ENCODE data around the gene SCNN1B.

Gene SCNN1B

DNA sequence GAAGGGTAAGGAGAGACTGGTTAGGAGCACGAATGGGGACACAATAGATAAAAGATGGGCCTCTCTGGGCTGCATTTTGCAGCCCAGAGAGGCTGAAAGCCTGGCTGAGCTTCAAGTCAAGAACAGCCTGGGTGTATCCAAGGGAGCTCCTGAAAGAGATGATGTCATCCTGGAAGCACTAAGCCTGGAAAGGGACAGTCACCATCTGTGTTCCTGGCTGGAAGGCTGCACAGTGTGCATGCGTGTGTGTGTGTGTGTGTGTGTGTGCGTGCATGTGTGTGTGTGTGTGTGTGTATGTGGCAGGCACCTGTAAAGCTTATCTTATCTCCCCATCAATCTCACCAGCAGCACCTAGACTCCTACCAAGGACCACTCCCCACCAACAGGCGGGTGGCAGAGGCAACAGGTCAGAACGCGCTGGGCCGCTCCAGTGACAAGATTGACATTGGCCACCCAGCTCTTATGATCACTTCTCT, 106.8 kb downstream of the SCNN1B start:
- no peak for DNase-seq

DNA sequence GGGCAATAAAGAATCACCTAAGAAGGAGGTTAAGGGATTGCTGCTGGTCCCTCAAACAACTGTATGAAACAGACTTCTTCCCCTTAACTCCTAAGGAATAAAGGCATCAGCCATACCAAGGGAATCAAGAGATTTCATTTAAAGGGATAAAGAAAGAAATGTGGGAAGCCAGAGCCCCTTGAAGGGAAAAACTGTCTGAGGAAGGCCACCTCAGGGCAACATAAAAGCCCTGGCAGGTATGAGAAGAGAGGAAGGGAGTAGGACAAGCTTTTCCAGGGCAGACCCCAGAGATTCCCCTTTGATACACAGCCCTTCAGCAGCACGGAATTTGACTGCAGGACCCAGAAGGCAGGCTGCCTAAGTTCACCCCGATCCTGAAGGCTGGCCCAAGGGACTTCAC, 107.4 kb downstream of the SCNN1B start:
- no peak for DNase-seq

DNA sequence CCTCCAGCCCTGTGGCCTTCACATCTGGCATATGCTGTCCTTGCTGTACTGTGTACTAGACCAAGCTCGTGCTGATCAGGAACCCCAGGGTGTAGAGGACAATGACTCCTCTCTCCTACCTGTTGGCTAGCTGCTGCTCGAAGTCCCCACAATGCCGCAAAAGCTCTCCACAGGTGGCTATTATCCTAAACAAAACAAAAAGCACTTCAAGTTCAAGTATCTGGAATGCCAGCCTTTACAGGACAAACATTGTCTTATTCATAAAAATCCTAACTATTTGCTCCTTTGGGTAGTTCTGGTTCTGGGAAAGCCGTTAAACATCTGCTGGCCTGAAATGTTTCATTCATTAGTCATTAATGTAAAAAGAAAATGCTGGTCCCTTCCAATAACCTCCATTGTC, 108.1 kb downstream of the SCNN1B start:
- DNase-seq = no peak

DNA sequence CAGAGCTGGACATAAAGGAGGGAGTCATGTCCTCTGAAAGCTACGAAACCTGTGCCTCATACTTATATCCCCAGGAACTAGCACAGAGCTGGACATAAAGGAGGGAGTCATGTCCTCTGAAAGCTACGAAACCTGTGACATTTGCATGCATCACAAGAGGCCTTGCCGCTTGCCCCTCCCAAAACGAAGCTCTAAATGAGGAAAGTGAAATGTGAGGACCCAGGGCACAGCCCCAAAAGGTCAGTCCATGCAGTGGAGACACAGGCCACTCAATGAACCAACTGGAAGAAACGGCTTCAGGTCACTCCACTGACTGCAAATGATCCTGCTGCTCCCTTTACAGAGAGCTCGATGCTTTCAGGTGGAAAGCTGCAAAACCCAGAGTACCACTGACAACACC, 112.6 kb downstream of the SCNN1B start:
- no peak for DNase-seq

DNA sequence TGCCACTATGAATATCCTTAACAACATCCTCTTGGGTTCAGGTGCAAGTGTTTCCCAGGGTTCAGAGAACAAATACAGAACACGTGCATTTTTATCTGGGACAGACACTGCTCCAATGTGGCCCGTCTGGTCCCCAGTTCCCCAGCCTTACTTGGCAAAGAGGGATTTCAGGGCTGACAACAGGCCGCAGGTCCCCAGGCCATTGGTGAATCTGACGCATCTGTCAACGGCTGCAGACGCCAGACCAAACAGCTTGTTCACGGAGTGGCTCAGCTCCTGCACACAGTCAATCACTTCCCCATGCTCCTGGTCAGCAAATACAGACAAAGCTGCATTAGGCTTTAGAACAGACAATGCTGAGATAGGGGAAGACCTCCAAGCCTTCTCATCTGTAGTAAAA, 114.7 kb downstream of the SCNN1B start:
- DNase-seq = no peak

DNA sequence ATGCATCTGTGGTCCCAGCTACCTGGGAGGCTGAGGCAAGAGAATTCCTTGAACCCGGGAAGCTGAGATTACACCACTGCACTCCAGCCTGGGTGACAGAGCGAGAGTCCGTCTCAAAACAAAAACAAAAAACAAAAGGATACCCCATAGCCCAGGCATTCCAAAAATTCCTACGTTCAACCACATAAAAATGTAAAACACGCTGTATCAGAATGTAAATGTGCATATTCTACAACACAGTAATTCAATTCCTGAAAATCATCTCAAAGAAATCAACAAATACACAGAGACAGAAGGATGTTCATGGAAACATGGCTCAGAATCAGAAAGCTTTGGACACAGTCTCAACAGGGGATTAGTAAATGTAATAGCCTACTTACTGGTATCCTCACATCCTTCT, 117.9 kb downstream of the SCNN1B start:
- no peak for DNase-seq

DNA sequence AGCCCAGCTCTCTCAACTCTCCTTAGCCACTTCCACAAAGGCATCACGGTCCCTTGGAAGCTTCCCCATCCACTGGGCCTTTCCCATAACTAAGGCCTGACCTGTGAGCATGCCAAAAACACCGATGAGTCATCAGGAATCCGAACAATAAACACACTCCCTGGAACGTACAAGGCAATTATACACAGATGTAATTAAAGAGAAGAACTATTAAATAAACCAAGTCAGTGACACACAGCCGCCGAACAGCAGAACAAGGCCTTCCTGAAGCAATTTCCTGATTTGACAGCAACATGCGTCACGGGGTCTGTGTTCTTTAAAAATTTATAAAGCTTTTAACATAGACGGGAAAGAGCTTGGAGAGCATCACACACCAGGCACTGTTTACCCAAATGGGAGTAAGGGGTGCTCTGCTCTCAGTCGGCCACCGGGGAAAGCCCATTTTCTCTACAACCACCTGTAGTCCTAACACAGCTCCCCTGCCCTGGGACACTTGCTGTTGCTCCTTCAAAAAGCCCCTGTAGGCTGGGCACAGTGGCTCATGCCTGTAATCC, 121.5 kb downstream of the SCNN1B start:
- no peak for DNase-seq

DNA sequence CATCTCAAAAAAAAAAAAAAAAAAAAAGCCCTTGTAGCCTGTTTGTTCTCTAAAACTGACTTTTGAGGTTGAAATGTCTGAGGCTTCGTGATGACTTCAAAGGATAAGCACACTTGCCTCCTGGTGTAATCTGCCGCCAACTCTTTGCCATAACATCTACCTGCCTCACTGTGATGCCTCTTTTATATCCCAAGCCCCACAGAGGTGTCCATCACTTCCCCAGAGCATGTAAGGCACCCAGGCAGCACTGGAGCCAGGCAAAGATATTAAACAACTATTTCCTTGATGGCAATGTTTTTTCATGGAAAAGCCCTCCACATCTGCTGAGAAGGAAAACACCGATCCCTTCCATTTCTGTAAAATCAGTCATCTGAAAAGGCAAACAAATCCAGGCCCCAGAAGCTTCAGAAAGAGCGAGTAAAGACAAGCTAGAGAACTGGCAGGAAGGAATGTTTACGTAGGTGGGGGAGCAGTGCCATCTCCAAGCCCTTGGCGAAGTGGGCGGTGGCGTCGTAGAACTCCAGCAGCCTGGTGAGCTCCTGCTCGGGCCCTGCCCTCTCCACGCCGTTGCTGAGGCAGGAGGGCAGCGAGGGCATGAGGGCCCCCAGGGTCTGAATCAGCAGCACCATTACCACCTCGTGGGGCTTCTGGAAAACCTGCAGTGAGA, 122.3 kb downstream of the SCNN1B start:
- no peak for DNase-seq

DNA sequence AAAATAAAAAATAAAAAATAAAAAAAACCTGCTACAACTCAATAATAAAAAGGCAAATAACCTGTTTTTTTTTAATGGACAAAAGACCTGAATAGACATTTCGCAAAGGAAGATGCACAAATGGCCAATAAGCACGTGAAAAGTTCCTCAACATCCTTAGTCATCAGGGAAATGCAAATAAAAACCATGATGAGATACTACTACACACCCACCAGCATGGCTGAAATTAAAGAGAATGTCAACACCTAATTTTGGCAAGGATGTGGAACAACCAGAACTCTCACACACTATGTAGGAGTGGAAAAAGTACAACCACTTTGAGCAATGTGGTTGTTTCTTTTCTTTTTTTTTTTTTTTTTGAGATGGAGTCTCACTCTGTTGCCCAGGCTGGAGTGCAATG, 126.2 kb downstream of the SCNN1B start:
- DNase-seq = no peak
